HG02973 (cell line): Measurements from ENCODE around the gene TGFB1.
"Not testable (repeated sequence)": the region's sequence is repeated elsewhere in the genome, so short reads cannot be mapped to it uniquely, and the experiment has no call there.

Experiments used
- ATAC-seq: cut with Tn5 transposase; IDR thresholded peaks from one replicate; pipeline ENCODE4 v1.9.1; 2021; ENCODE audit warnings: moderate library complexity; ENCODE audit not compliant: unreplicated experiment

TGFB1 gene

DNA sequence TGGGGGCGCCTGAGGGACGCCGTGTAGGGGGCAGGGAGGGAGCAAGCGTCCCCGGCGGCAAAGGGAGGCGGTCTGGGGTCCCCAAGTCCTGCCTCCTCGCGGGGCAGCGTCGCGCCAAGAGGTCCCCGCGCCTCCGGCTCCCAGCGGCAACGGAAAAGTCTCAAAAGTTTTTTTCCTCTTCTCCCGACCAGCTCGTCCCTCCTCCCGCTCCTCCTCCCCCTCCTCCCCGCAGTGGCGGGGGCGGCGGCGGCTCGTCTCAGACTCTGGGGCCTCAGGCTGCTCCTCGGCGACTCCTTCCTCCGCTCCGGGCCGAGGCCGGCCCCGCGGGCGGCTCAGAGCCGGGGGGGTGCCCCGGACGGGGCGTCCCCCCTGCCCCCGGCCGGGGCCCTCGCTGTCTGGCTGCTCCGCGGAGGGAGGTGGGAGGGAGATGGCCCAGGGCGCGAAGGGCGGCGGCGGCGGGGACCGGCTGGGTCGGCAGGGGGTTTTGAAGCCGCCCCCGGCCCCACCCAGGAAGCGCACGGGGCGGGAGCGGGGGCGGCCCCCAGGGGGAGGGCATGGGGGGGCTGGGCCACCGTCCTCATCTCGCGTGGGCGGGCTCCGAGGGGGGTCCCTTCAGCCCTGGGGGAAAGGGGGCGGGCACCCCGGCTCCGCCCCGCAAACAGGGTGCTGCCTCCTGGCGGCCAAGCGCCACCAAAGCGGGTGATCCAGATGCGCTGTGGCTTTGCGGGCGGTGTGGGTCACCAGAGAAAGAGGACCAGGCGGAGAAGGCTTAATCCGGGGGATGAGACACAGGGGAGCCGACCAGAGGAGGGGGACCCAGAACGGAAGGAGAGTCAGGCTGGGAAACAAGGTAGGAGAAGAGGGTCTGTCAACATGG, at the start of gene TGFB1:
Gene TGFB1, minus strand, starts transcription at position 457 of the 877 bp plus-strand sequence. CDS start 878 bp downstream, outside the sequence.
- no peak for ATAC-seq

DNA sequence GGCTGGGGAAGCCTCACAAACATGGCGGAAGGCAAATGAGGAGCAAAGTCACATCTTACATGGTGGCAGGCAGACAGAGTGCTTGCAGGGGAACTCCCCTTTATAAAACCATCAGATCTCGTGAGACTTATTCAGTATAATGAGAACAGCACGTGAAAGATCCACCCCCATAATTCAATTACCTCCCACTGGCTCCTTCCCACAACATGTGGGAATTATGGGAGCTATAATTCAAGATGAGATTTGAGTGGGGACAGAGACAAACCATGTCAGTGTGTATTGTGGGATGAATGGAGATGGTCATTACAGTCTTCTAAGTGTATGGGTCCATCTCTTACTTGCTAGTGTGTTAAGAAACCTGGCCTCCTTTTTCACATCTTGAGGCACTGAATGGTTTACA, 48.3 kb upstream of the TGFB1 start:
- ATAC-seq: no peak

DNA sequence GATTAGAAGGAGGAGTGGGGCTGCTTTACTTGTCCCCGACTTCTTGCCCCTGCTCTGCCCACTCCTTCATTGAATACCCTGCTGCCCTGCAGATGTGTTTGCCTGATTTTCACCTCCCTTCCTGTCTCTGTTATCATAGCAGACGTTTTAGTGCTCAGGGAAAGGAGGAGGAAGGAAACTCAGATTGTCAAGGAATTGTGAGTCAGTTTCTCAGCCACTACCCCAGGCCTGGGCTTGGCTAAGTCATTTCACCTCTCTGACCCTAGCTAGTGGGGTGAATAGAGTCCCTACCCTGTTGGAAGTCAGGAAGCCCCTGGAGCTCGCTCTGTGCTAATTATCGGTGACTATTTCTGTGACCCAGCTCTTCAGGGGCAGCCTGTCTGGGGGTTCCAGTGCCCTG, 47.8 kb upstream of the TGFB1 start:
- ATAC-seq: no peak

DNA sequence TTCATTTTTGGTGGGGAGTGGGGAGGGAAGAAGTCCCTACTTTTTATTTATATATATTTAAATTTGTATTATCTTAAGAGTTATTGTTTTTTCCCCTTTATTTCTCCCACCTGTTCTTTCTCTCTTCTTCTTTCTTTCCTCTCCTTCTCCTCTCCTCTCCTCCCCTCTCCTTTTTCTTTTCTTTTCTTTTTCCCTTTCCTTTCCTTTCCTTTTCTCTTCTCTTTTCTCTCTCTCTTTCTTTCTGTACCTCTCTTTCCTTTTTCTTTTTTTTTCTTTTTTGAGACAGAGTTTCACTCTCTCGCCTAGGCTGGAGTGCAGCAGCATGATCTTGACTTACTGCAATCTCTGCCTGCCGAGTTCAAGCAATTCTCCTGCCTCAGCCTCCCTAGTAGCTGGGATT, 45.8 kb upstream of the TGFB1 start:
- no peak for ATAC-seq

DNA sequence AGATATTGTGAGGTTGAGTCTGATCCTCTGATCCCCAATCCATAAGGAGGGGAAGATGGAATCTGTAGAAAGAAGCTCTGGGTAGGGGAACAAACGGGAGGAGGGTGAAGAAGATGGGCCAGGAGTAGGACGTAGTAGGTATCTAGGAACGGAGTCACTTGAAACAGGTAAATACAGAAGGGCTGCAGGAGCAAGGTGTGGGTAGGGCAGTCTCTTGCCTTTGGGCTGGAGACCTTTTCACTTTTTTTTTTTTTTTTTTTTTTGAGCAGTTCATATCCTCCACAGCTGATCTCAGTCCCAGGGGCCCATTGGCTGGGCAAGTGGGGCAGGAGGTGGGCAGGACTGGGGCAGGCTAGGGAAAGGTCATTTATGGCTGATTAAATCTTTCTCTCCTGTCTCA, 45.4 kb upstream of the TGFB1 start:
- ATAC-seq: no peak

DNA sequence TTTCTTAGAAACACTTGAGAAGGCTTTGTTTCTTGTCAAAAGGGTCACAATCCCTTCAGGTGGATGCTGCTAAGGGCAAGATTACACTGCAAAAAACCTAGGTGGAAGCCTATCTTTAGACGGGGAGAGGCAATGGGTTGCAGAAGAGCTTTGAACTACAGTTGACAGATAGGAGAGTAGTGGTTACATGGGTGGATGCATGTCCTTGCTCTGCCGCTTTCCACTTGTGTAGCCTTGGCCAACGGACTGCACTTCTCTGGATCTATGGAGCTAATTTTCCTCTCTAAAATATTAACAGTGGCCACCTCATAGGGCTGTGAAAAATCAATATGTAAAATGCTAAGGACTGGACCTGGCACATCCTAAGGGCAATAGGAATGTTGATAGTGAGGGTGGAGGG, 44.9 kb upstream of the TGFB1 start:
- no peak for ATAC-seq

DNA sequence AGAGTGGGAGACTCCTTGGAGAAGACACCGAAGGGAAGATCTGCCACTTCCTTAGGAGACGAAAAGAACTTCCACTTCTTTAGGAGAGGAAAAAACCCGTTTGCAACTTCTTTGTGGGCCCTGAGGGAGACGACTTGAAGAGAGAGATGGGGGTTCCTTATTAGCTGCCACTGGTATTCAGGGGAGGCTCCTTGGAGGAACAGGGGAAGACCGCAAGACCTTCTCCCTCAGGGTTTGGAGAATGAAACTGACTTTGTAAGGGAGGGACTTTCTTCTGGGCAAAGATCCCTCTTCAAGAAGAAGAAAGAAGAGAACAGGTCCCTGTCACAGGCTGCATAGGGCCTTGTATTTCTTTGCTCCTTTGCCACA, 44.3 kb upstream of the TGFB1 start:
- ATAC-seq: no peak

DNA sequence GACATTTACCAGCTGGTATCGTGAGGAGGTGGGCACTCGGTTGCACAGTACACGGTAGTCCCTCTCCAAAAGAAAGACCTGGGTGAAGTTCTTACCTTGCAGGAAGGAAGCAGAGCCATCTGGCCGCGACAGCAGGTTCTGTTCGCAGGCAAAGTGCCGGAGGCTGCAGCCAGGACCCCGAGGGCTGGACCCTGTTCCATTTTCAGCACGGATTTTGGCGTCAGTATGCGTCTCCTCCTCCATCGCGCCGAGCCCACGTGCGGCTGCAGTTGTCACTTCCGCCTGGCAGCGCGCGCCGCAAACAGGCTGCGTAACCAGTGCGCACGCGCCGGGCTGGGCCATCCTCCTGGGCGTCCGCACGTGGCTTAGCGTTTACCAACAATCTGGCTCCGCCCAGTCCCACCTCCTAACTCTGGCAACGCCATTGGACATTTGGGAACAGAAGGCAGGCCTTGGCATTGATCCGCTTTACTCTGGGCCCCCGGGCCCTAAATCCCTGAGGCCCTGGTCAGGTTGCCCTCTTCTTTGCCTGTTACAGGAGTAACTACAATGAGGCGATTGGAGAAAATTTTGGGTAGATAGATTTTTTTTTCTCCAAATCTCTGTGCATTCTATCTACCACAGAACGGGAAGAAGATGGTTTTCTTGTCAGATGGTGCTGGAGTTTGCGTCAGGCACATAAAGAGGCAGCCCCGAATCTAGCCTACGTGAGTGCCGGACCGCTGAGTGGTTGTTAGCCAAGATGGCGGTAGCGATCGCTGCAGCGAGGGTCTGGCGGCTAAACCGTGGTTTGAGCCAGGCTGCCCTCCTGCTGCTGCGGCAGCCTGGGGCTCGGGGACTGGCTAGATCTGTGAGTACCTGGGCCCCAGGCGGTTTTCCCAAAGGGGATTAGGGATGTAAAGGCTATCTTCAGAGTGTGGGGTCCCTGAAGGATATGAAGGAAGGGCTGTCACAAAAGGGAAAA, 43.6 kb upstream of the TGFB1 start, which contains the start of the genes BCKDHA and EXOSC5:
Gene BCKDHA, plus strand, starts transcription at position 733 of the 964 bp plus-strand sequence. Its CDS starts 10 bp downstream, at position 743.
Gene EXOSC5, minus strand, starts transcription at position 274 of the 964 bp plus-strand sequence. Its CDS starts 31 bp downstream, at position 243.
- ATAC-seq: peak; percentile 81

DNA sequence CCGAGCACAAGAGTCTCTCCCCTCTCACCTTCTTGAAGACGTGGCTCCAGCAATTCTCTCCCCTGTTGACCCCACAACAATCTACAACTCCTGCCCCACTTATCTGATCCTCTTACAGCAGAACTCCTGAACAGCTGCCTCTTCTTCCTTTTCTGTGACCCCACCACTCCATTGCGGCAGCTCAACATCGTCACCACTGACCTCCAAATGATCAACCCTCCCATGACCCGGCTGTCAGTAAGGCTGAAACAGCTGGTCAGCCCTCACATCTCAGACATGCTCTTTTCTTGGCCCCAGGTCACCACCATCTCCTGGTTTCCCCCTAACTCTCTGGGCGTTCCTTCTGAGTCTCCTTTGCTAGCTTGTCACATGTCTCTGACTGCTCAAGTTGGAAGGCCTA, 41.6 kb upstream of the TGFB1 start:
- no peak for ATAC-seq

DNA sequence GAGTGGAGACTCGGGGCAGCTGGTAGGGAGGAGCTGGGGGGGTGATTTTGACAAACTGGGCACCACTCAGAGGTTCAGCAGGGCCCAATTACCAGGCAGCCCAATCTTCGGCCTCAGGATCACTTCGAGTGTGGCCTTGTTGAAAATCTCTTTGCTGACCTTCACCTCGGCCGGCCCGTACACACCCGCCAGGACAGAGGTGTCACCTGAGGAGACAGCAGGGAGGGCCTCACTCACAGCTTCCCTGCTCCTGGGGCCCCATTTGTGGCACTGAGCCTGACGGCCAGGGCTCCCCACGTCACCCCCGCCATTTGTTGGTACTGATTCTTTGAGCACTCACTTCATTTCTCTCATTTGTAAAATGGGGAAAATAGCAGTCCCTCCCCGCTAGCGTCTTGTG, 39.1 kb upstream of the TGFB1 start:
- ATAC-seq: no peak

DNA sequence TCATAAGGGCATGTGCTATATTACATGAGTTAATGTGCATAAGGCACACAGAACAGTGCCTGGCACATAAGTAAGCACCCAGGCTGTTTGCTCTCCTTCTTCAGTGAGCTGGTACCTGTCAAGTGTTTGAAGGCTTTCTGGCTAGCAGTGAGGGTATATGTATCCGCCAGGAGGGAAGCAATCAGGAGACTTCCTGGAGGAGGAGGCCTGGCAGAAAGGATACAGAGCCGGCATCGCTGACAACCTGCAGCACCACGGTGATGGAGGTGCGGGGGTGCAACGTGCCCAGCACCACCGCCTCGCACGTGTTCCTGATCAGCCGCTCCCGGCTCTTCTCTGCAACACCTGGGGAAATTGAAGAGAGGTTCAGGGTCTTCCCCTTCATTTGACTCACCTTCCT, 37.9 kb upstream of the TGFB1 start:
- no peak for ATAC-seq

DNA sequence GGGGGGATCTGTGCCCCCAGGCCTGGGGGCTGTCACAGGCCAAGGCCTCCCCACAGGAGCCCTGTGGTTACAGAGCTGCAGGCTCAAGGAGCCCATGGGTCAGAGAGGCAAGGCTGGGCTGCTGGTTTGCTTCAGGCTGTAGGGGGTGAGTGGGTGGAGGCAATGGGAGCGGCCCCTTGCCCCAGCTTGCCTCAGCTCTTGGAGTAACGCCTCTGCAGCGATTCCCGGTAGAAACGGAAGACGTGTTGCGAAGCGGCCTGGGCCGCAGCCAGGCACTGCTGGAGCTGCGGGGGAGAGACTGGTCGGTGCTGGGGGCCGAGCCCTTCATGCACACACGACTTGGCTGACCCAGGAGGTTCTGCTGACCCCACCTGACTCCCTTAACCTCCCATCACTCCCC, 32.7 kb upstream of the TGFB1 start:
- no peak for ATAC-seq

DNA sequence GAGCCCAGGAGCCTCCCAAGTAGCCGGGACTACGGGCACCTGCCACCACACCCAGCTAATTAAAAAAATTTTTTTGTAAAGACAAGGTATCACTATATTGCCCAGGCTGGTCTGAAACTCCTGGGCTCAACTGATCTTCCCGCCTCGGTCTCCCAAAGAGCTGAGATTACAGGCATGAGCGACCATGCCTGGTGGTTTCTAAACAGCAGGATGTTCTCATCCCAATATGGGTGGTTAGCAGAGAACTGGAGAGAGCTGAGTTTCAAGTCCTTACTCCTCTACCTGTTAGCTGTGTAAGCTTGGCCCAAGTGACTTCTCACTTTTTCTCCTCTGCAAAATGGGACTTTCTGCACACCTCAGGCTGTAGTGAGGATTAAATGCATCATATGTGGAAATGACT, 30.6 kb upstream of the TGFB1 start:
- ATAC-seq: no peak

DNA sequence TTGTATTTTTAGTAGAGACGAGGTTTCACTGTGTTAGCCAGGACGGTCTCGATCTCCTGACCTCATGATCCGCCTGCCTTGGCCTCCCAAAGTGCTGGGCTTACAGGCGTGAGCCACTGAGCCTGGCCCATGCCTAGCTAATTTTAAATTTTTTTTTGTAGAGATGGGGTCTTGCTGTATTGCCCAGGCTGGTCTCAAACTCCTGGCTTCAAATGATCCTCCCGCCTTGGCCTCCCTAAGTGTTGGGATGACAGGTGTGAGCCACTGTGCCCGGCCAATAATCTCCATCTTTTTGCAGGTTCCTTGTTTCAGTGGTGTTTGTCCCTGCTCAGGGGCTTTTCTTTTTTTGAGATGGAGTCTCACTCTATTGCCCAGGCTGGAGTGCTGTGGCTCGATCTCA, 27.8 kb upstream of the TGFB1 start:
- not testable (repeated sequence) for ATAC-seq

DNA sequence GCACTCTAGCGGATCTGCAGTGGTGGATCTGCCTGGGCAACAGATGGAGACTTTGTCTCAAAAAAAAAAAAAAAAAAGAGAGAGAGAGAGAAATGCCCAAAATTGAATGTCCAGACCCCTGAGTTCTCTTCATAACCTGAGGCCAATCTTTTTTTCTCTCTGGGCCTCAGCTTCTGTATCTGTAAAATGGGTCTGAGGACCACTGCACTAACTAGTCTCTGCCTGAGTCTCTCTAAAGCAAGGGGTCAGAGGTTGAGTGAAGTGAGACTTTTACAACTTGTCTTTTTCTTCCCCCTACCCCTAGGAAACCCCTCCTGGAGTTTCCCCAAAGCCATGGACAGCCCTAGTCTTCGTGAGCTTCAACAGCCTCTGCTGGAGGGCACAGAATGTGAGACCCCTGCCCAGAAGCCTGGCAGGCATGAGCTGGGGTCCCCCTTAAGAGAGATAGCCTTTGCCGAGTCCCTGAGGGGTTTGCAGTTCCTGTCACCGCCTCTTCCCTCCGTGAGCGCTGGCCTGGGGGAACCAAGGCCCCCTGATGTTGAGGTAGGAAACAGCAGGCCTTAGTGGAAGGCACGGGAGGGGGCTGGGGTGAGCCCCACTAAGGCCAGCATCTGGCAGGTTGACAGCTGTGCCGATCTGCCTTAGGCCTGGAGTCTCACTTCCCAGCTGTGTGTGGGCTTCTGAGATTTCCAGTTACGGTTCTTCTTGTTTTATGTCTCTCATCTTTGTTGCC, 24.4 kb upstream of the TGFB1 start:
- no peak for ATAC-seq

DNA sequence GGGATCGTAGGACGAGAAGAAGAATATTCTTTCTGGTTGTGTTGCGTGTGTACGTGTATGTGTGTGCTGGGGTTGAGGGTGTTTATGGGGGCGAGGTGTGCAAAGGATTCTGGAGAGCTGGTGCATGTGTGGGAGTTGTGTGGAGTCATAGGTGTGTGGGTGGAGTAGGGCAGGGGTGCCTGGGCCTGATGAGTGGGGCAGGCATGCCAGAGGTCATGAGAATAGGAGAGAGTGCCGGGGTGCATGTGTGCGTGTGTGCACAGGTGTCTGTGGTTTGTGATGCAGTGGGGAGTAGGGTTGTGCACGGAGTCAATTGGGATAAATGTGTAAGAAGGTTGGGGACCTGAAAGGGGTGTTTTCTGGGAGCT, 23.3 kb upstream of the TGFB1 start:
- ATAC-seq: no peak

DNA sequence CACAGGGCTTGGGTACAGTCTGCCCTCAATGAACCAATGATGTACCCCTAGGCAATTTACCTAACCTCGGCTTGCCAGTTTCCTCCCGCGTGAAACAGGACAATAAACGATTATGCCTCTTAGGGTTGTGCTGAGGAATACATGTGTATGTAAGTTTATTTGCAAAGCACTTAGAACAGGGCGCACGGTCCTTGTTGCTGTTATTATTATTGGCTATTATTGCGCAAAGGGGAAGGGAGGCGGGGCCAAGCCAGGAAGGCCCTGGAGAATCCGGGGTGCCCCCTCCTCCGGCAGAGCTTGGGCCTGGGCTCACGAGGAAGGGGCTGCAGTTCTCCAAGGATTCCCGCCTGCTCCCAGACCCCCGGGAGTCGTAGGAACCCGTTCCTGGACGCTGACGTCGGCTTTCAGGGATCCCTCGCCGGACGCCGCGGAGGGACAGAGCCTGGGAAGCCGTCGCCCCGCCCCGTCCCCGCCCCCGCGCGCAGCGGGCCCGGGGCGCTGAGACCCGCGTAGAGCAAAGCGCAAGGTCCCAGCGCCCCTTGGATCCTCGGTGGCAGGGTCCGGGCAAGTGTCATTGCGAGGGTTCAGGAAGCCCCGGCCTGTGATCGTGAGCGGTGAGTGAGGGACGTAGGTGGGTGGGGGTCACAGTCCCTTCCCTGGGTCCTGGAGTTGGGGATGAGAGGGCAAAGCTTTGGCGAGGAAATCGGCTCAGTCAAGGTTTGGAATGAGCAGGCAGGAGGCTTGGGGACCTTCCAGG, 22.7 kb upstream of the TGFB1 start, which contains the start of gene TMEM91:
Gene TMEM91, plus strand, starts transcription at position 293 of the 757 bp plus-strand sequence. CDS start 1,777 bp downstream, outside the sequence.
- ATAC-seq: no peak

DNA sequence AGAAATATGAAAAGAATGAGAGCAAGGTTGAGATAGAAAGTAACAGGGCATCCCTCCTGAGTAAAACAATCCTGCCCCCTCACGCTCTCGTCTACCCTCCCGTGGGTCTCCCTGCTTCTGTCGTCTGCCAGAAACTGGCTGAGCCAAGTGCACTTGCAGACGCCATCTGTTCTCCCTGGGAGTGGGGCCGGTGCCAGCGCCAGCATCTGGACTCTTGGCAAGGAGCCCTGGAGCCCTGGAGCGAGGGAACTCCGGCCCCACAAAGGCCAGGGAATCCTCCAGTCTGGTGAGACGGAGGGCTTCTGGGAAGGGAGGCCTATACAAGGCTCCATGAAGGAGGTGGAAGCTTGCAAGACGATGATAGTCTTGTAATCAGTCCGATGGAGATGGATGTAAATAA, 20.3 kb upstream of the TGFB1 start:
- ATAC-seq: no peak

DNA sequence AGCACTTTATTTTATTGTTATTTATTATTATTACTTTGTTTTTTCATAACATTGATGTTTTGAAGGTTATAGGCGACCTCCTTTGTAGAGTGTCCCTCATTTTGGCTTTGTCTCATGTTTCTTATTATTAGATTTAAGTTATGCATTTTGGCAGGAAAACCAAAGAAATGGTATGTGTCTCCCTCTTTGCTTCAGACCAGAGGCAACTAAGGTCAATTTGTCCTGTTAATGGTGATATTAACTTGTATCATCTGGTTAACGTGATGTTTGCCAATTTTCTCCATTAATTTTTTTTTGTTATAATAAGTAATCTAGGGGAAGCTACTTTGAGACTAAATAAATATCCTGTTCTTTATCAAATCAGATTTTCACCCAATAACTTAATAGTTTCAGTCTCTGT, 18.8 kb upstream of the TGFB1 start:
- no peak for ATAC-seq

DNA sequence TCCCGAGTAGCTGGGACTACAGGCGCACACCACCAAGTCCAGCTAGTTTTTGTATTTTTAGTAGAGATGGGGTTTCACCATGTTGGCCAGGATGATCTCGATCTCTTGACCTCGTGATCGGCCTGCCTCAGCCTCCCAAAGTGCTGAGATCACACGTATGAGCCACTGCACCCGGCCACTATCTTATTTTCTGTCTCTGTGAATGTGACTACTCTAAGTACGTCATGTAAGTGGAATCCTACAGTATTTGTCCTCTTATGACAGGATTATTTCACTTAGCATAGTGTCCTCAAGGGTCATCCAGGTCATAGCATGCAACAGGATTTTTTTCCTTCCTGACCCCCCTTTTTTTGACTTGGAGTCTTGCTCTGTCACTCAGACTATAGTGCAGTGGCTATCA, 17.8 kb upstream of the TGFB1 start:
- ATAC-seq: no peak
